ENCODE data around the gene OR8B2.

DNA sequence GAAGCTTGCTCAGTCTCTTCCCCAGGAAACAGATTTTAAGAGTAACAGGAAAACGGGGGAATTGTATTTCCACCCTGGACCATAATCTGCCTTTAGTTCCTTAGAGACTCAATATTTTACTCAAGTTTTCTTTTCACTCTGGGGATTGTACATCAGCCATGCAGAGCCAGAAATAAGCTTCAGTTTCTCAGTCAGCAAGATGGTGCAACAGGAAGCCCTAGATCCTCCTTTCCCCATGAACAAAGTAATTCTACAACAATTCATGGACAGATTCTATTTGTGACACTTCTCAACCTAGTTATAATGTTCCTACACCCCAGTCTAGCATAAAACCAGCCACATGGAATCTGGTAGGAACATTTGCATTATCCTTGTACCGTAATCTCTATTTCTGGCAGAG, 24.7 kb downstream of the OR8B2 start:
- TF ChIP-seq CTCF (IDR thresholded peaks at IDR 0.05), result no peak
- TF ChIP-seq, protein P1, sequence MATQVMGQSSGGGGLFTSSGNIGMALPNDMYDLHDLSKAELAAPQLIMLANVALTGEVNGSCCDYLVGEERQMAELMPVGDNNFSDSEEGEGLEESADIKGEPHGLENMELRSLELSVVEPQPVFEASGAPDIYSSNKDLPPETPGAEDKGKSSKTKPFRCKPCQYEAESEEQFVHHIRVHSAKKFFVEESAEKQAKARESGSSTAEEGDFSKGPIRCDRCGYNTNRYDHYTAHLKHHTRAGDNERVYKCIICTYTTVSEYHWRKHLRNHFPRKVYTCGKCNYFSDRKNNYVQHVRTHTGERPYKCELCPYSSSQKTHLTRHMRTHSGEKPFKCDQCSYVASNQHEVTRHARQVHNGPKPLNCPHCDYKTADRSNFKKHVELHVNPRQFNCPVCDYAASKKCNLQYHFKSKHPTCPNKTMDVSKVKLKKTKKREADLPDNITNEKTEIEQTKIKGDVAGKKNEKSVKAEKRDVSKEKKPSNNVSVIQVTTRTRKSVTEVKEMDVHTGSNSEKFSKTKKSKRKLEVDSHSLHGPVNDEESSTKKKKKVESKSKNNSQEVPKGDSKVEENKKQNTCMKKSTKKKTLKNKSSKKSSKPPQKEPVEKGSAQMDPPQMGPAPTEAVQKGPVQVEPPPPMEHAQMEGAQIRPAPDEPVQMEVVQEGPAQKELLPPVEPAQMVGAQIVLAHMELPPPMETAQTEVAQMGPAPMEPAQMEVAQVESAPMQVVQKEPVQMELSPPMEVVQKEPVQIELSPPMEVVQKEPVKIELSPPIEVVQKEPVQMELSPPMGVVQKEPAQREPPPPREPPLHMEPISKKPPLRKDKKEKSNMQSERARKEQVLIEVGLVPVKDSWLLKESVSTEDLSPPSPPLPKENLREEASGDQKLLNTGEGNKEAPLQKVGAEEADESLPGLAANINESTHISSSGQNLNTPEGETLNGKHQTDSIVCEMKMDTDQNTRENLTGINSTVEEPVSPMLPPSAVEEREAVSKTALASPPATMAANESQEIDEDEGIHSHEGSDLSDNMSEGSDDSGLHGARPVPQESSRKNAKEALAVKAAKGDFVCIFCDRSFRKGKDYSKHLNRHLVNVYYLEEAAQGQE (IDR thresholded peaks at IDR 0.05; ENCODE audit: insufficient read depth in 1 of 2, low read depth in 2 of 2, low read length in 1 of 2), result no peak

All from Panc1 (cell line).